Activated CD4-positive, alpha-beta T cell treated with anti-CD3 and anti-CD28 coated beads for 1 hour (primary cell): ENCODE measurements around the gene CNIH3.
"Not testable (repeated sequence)": the region's sequence is repeated elsewhere in the genome, so short reads cannot be mapped to it uniquely, and the experiment has no call there.

Experiments used
- DNase-seq: peaks from one replicate; pipeline ENCODE4 v3.0.0-alpha.2; 2020

CNIH3 gene

GRCh38 chr1:224615861-224616755, at the start of gene CNIH3:
Gene CNIH3, plus strand, starts transcription at chr1:224616317. Its CDS starts 858 bp downstream, at chr1:224617175.
- no peak for DNase-seq

DNA sequence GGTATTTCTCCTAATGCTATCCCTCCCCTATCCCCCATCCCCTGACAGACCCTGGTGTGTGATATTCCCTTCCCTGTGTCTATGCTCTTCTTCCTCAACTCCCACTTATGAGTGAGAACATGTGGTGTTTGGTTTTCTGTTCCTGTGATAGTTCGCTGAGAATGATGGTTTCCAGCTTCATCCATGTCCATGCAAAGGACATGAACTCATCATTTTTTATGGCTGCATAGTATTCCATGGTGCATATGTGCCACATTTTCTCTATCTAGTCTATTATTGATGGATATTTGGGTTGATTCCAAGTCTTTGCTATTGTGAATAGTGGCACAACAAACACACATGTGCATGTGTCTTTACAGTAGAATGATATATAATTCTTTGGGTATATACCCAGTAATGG, 49.6 kb upstream of the CNIH3 start:
- not testable (repeated sequence) for DNase-seq

DNA sequence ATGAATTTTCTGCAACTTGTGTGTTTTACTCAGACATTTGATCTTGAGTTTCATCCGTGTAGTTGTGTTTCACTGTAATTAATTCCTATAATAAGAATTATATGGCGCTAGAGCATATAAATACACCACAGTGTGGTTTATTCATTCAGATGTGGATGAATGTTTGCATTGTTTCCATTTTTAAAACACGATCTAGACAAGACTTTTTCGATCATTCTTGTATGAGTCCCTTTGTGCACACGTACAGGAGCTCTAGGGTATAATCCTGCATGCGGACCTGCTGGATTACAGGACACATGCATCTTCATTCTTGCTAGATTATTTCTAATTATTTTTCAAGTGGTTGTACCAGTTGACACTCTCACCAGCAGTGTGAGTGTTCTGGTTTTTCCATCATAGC, 46.8 kb upstream of the CNIH3 start:
- no peak for DNase-seq

GRCh38 chr1:224571975-224572374, 44.1 kb upstream of the CNIH3 start:
- not testable (repeated sequence) for DNase-seq

GRCh38 chr1:224579526-224579925, 36.6 kb upstream of the CNIH3 start:
- no peak for DNase-seq

DNA sequence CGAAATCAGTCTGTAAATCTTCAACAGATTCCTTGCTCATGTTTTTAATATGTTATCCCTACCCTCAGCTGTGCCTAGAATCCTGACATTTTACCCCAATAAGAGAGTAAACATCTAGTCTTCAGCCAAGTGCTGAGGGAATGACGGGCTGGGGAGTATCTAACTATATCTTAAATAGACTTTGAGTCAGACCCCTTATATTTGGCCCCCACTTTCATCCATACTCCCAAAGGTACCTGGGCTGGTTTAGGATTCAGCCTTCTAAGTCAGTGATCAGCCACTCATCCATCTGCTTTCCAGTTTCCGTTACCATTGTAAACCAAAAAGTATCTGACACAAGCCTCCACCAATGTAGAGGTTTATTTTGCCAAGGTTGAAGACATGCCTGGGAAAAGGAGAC, 36.1 kb upstream of the CNIH3 start:
- DNase-seq, result no peak

- no peak for DNase-seq
These were observed 34.1 kb upstream of the CNIH3 start for GRCh38 chr1:224582041-224582440.

GRCh38 chr1:224583774-224584173, 32.3 kb upstream of the CNIH3 start:
- no peak for DNase-seq

DNA sequence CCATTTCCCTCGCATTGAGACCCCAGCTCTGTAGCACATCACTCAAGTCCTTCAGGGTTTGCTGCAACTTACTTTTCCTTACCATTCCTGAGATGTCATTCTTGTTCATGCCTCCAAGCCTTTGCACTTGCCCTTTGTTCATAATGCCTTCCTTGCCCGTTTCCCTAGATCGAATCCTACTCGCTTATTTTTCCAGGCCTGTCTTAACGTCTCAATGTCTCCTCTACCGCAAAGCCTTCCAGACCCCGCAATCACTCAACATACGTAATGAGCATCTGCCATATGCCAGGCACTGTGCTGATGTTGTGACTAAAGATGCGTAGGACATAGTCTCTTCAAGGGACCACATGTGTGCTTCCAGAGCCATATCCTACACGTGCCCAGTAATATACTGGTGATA, 31.1 kb upstream of the CNIH3 start:
- DNase-seq, result no peak

GRCh38 chr1:224587051-224587450, 29.1 kb upstream of the CNIH3 start:
- no peak for DNase-seq

GRCh38 chr1:224588515-224588914, 27.6 kb upstream of the CNIH3 start:
- DNase-seq, result no peak

- no peak for DNase-seq
These were observed 27.1 kb upstream of the CNIH3 start for GRCh38 chr1:224589006-224589405.

- no peak for DNase-seq
These were observed 24.8 kb upstream of the CNIH3 start for GRCh38 chr1:224591326-224591725.

GRCh38 chr1:224592636-224593582, 23.2 kb upstream of the CNIH3 start:
- no peak for DNase-seq

DNA sequence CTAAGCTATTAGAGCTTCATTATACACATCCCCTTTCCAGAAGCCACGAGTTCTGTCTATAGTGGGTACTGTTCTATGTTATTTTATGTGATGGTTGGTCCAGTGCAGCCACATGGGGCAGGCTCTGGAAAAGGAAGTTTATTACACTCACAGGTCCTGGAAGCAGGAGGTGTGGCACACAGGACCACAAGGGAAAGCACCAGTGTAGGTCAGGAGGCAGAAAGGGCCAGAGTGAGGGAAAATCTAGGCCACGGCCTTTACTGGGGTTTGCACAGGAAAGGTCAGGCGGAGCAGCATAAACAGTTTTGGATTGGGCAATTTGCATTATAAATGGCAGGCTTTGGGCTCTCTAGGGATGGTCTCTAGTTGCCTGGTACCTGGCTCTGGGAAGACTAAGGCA, 21.8 kb upstream of the CNIH3 start:
- DNase-seq, result no peak

GRCh38 chr1:224594851-224595250, 21.3 kb upstream of the CNIH3 start:
- no peak for DNase-seq

DNA sequence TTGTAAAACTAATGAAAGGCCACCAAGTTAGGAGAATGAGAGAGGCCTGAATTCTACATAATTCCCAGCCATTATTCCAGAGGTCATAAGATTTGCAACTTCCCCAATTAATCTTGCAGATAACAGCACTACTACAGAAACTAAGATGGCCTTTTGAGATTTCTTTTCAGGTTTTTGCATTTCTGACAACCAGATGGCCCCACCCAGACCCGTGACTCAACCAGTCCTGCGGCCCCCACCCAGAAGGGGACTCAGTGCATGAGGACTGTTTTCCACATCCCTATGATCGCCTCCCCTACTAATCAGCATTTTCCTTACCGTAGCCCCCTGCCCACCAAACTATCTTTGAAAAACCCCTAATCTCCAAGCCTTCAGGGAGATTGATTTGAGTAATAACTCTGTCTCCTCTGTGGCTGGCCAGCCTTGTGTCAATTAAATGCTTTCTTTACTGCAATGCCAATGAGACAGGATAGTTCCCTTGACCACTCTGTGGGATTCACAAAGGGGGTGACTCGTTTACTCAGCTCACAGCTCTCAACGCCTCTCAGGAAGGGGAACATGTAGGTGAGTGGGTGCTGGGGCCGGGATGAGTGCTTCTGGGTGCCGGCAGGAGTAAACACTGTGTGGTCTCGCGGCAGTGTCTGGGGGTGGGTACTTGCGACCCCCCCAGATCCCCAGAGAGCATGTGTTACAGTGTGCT, 10.5 kb upstream of the CNIH3 start:
- no peak for DNase-seq

DNA sequence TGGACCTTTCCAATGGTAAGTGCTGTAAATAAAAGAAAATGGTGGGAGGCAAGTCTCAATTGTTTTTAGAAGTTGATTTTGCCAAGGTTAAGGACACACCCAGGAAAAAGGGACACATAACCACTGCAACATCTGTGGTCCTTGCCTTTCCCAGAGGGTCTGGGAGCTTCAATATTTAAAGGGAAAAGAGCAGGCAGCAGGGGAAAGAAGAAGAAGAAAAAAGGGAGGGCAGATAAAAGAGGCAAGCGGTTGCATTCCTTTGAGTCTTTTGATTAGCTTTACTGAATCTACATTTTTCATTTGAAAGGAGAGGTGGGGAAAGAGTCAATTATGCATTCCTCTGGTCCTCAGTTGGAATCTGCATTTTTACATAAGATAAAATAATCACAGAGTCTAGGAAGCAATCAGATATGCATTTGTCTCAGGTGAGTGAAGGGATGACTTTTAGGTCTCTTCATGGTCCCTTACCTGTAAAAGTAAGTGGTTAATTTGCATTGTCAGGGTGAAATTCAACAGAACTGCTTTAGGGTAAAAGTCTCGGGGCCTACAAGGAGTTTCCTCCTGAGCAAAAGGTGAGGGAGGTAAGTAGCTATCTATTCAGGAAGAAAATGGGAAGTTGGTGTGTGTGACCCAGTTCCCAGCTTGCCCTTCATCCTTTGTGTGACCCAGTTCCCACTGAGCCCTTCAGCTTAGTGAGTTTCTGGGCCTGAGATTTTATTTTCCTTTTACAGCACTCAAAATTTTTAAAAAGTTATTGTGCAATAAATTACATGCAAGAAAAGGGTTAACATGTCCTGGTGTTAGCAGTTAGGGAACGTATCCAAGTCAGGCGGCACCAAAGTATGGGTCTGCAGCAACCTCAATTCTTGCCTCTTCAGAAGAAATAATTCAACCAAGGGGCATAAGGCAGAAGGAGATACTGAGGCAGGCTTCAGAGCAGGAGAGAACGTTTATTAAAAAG, 8.6 kb upstream of the CNIH3 start:
- DNase-seq, result no peak

DNA sequence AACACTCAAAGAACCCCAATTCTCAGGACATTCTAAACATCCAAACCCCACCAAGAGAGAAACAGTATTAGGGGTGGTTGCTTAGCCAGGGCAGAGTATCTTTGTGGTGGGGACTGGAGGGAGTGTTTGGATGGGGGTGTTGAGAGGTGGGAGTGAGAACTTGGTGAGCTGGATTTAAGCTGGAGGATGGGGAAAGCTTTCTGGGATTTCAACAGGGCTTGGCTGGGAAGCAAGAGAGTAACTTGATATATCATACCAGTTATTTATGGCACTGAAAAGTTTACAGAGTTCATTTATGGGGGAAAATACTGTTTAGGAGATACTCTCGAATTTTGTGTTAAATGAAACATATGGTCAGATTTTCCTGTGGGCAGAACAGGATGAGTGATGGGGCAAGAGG, 6.8 kb upstream of the CNIH3 start:
- no peak for DNase-seq

- no peak for DNase-seq
These were observed 3.9 kb upstream of the CNIH3 start for GRCh38 chr1:224612246-224612645.

- no peak for DNase-seq
These were observed 2.6 kb upstream of the CNIH3 start for GRCh38 chr1:224613486-224613885.
